ENCODE measurements around the gene CNTNAP1. TPM values are rescaled to one million over a fixed set of nuclear protein-coding genes. Genes with fewer than 3 reads are reported as not detected.
A peak's percentile ranks its signal among the peaks of the same experiment; 100 is the strongest.

CNTNAP1 gene
- total RNA-seq, 1 experiment from 2014 or later = 6.4 TPM

DNA sequence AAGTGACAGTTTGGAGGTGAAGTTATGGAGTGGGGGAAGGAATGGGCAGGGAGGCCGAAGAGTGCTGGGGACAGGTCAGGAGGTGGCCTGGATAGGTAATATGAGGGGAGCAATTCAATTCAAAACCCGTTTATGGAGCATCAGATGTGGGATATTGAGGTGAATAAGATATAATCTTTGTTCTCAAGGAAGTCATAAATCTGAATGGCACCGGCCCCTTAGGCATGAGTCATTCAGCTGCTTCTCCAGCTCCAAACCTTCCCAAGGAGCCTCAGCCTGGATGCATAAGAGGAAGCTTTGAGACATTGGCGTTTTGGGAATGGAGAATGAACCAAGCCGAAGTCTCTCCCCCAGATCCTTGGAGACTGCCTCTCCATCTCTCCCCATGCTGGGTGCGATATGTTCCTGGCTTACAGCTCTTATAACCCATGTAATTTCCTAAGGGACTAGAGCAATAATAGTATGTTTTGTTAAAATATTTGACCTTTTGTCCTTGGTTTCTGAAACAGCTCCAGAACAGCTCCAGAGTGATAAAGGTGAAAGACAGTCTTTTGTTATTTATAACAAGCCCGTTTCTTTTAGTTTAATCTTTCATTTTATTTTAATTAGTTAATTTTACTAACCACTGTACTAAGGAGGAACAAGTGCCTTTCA, 21.5 kb upstream of the CNTNAP1 start:
- ATAC-seq (peak; percentile 37), DNase-seq (ENCODE audit: low read depth, low spot score) (no peak)
- H4K20me1 ChIP-seq (ENCODE audit: insufficient read depth) = no peaks in the 10 kb centered on the region
- peaks cover 0 to 3% of the 10 kb centered on the region in 2 experiments; a peak in 1 of 4 replicates for H3K36me3 ChIP-seq (ENCODE audit: control insufficient read depth in 1 of 2, insufficient read depth in 2 of 2, low read length in 2 of 2)
- no peak for TF ChIP-seq POLR2AphosphoS5 (IDR thresholded peaks at IDR 0.05; ENCODE audit: low read depth, low read length)
- TF ChIP-seq EZH2phosphoT487 (IDR thresholded peaks at IDR 0.05; ENCODE audit: borderline replicate concordance) = no peak
- TF ChIP-seq, protein P1, sequence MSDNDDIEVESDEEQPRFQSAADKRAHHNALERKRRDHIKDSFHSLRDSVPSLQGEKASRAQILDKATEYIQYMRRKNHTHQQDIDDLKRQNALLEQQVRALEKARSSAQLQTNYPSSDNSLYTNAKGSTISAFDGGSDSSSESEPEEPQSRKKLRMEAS (IDR thresholded peaks at IDR 0.05) = peak; percentile 23; the same call in 1 of the 2 replicates
- TF ChIP-seq SRF (IDR thresholded peaks at IDR 0.05; ENCODE audit: low read depth) = no peak
- TF ChIP-seq TCF7L2 (IDR thresholded peaks at IDR 0.05; ENCODE audit: borderline replicate concordance, extremely low read depth, insufficient read depth, insufficient read length) = peak; percentile 6
- TF ChIP-seq SP1 (IDR thresholded peaks at IDR 0.05; ENCODE audit: low read depth) = peak; percentile 47
- no peak for TF ChIP-seq SIN3A (IDR thresholded peaks at IDR 0.05; ENCODE audit: low read depth)
- TF ChIP-seq ZBTB33 (IDR thresholded peaks at IDR 0.05; ENCODE audit: extremely low read depth, insufficient replicate concordance, low read length) = no peak
- TF ChIP-seq JUND (IDR thresholded peaks at IDR 0.05) = peak; percentile 80
- TF ChIP-seq CEBPB (IDR thresholded peaks at IDR 0.05; ENCODE audit: low read depth) = no peak
- no peak for TF ChIP-seq ZFX (IDR thresholded peaks at IDR 0.05)
- no peak for TF ChIP-seq ZNF274 (IDR thresholded peaks at IDR 0.05; ENCODE audit: low read depth, low read length)
- TF ChIP-seq FOSL1 (IDR thresholded peaks at IDR 0.05; ENCODE audit: low read depth) = peak; percentile 75
- TF ChIP-seq, protein P2, sequence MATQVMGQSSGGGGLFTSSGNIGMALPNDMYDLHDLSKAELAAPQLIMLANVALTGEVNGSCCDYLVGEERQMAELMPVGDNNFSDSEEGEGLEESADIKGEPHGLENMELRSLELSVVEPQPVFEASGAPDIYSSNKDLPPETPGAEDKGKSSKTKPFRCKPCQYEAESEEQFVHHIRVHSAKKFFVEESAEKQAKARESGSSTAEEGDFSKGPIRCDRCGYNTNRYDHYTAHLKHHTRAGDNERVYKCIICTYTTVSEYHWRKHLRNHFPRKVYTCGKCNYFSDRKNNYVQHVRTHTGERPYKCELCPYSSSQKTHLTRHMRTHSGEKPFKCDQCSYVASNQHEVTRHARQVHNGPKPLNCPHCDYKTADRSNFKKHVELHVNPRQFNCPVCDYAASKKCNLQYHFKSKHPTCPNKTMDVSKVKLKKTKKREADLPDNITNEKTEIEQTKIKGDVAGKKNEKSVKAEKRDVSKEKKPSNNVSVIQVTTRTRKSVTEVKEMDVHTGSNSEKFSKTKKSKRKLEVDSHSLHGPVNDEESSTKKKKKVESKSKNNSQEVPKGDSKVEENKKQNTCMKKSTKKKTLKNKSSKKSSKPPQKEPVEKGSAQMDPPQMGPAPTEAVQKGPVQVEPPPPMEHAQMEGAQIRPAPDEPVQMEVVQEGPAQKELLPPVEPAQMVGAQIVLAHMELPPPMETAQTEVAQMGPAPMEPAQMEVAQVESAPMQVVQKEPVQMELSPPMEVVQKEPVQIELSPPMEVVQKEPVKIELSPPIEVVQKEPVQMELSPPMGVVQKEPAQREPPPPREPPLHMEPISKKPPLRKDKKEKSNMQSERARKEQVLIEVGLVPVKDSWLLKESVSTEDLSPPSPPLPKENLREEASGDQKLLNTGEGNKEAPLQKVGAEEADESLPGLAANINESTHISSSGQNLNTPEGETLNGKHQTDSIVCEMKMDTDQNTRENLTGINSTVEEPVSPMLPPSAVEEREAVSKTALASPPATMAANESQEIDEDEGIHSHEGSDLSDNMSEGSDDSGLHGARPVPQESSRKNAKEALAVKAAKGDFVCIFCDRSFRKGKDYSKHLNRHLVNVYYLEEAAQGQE (IDR thresholded peaks at IDR 0.05; ENCODE audit: low read depth) = no peak
- peak; percentile 43; the same call in 1 of the 2 replicates for TF ChIP-seq CBX3 (IDR thresholded peaks at IDR 0.05; ENCODE audit: low read depth)
- TF ChIP-seq, protein P3, sequence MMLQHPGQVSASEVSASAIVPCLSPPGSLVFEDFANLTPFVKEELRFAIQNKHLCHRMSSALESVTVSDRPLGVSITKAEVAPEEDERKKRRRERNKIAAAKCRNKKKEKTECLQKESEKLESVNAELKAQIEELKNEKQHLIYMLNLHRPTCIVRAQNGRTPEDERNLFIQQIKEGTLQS (IDR thresholded peaks at IDR 0.05) = no peak
- no peak for TF ChIP-seq YY1 (IDR thresholded peaks at IDR 0.05; ENCODE audit: extremely low read depth, insufficient replicate concordance, low read depth, low read length)
- CTCF ChIA-PET = interaction anchor here (1.0 to 2.5 kb wide), 6 partner anchors 13 to 113 kb away, joined by 3 to 9 read pairs (median 6); partner anchors contain the start of genes PLEKHH3, RETREG3 and TUBG1
- H3K4me2 ChIP-seq (ENCODE audit: low read length) = peak overlapping the region; percentile 96
- BruUV-seq (replicated peaks) = no TSS peak
- peak overlapping the region; percentile 57 for H3K27ac ChIP-seq (ENCODE audit: low read depth, low read length)
- peaks cover 20 to 36% of the 10 kb centered on the region in 2 experiments for H3K4me1 ChIP-seq (ENCODE audit: control insufficient read depth in 1 of 2, insufficient read depth in 2 of 2, low read length in 2 of 2)
- POLR2A ChIA-PET = interaction anchor here (0.9 to 2.7 kb wide), 3 partner anchors 9 to 16 kb away, joined by 3 to 7 read pairs (median 3); partner anchors contain the start of gene PLEKHH3
- RAD21 ChIA-PET (ENCODE audit: low non-redundant PET in 1 of 2, low total read pairs in 2 of 2, uncharacterized antibody in 2 of 2, unreplicated experiment in 2 of 2) = interaction anchor here in 1 of 2 experiments (0.6 to 2.0 kb wide), 2 partner anchors 36 to 51 kb away, joined by 3 to 4 read pairs; partner anchors contain the start of genes RETREG3 and TUBG1
- no peaks in the 10 kb centered on the region for H3K79me2 ChIP-seq (ENCODE audit: insufficient read depth, low read length)
- H3K9ac ChIP-seq (ENCODE audit: low read length) = peak overlapping the region; percentile 41
- no peak overlapping the region for H2AFZ ChIP-seq (ENCODE audit: low read depth, low read length, poor library complexity, severe bottlenecking)
- intact Hi-C loops (cut with micrococcal nuclease) = no loop called here
- H3K9me3 ChIP-seq (ENCODE audit: control insufficient read depth in 1 of 2, insufficient read depth in 1 of 2, low read depth in 1 of 2, low read length in 2 of 2) = no peaks in the 10 kb centered on the region; a peak in 1 of 4 replicates
- H3K9me2 ChIP-seq (ENCODE audit: insufficient read depth) = no peaks in the 10 kb centered on the region
- no peaks in the 10 kb centered on the region for H3K27me3 ChIP-seq (ENCODE audit: insufficient read depth, low read length)
- H3K4me3 ChIP-seq (replicated peaks in 1 of 2; ENCODE audit: low read depth in 1 of 2, low read length in 2 of 2) = peak overlapping the region; percentile 36 to 74
